PC-3 (cell line): Measurements from ENCODE around the gene MRM2. TPM values are rescaled to one million over a fixed set of nuclear protein-coding genes. Genes with fewer than 3 reads are reported as not detected.

Experiments used
- ATAC-seq: fragments of 200-7000 bp; cut with Tn5 transposase; 2 replicates; pipeline ENCODE4 v1.9.1; 2020; ENCODE audit warnings: mild to moderate bottlenecking, moderate library complexity
- BruUV-seq: library from RNA; stranded (reverse); fragments of 400-500 nt; replicated peaks from 2 replicates; lab custom pipeline; 2021; lab: Mats Ljungman, UMichigan
- CTCF ChIA-PET: fragments of 300-600 bp; sonication (Branson Sonifier 250); formaldehyde crosslinking; loops from one replicate; lab custom pipeline; 2022; ENCODE audit warnings: antibody characterized with exemption; lab: Charles Lee
- POLR2A ChIA-PET: fragments of 300-600 bp; sonication (Branson Sonifier 250); formaldehyde crosslinking; loops from one replicate; lab custom pipeline; 2022; ENCODE audit warnings: antibody characterized with exemption; ENCODE audit not compliant: unreplicated experiment; lab: Charles Lee
- DNase-seq: peaks from one replicate; pipeline ENCODE4 v3.0.0-alpha.2; 2015
- H2AFZ ChIP-seq: fragments of 300-600 bp; sonication (generic); 2 replicates; pipeline ENCODE4 v1.6.0; 2016; ENCODE audit warnings: antibody characterized with exemption, low read length
- H3F3A ChIP-seq: fragments of 300-600 bp; sonication (generic); one replicate; pipeline ENCODE4 v1.6.0; 2017; ENCODE audit warnings: antibody characterized with exemption, low read length, control low read depth, mild to moderate bottlenecking; ENCODE audit not compliant: unreplicated experiment
- H3K27ac ChIP-seq: fragments of 300-600 bp; sonication (generic); 2 replicates; pipeline ENCODE4 v1.5.1; 2016; ENCODE audit warnings: mild to moderate bottlenecking, low read length
- H3K27me3 ChIP-seq: fragments of 300-600 bp; sonication (generic); 2 replicates; pipeline ENCODE4 v1.6.1; 2016; ENCODE audit warnings: low read length, mixed read lengths
- H3K36me3 ChIP-seq: fragments of 300-600 bp; sonication (generic); 2 replicates; pipeline ENCODE4 v1.6.1; 2016; ENCODE audit warnings: low read depth, mixed run types, low read length, mixed read lengths
- H3K4me1 ChIP-seq: fragments of 300-600 bp; sonication (generic); 2 replicates; pipeline ENCODE4 v1.5.1; 2016; ENCODE audit warnings: low read length; ENCODE audit not compliant: insufficient read depth
- H3K4me2 ChIP-seq: fragments of 300-600 bp; sonication (generic); 2 replicates; pipeline ENCODE4 v1.6.0; 2016; ENCODE audit warnings: low read length
- H3K4me3 ChIP-seq: fragments of 300-600 bp; sonication (generic); 2 replicates; pipeline ENCODE4 v1.5.1; 2016; ENCODE audit warnings: mild to moderate bottlenecking, low read length, mixed read lengths
- H3K79me2 ChIP-seq: fragments of 300-600 bp; sonication (generic); 2 replicates; pipeline ENCODE4 v1.6.1; 2017; ENCODE audit warnings: low read length, mixed read lengths
- H3K9ac ChIP-seq: fragments of 300-600 bp; sonication (generic); 2 replicates; pipeline ENCODE4 v1.6.0; 2016; ENCODE audit warnings: mild to moderate bottlenecking, low read length
- H3K9me2 ChIP-seq: fragments of 300-600 bp; sonication (generic); replicated peaks from 2 replicates; pipeline ENCODE4 v1.6.1; 2016; ENCODE audit warnings: mixed run types, low read length, mixed read lengths
- H3K9me3 ChIP-seq: fragments of 300-600 bp; sonication (generic); 2 replicates; pipeline ENCODE4 v1.6.1; 2016; ENCODE audit warnings: low read length, mixed read lengths
- H4K20me1 ChIP-seq: fragments of 300-600 bp; sonication (generic); 2 replicates; pipeline ENCODE4 v1.6.1; 2016; ENCODE audit warnings: low read length, mixed read lengths
- CTCF ChIP-seq: fragments of 300-600 bp; sonication (generic); conservative IDR thresholded peaks from 2 replicates; pipeline ENCODE4 v1.5.1; 2017; ENCODE audit warnings: antibody characterized with exemption, low read depth, mild to moderate bottlenecking, low read length
- EZH2 ChIP-seq: fragments of 300-600 bp; sonication (generic); IDR thresholded peaks from one replicate; pipeline ENCODE4 v1.6.1; 2017; ENCODE audit warnings: antibody characterized with exemption, mild to moderate bottlenecking, low read length; ENCODE audit not compliant: unreplicated experiment
- EZH2phosphoT487 ChIP-seq: fragments of 300-600 bp; sonication (generic); IDR thresholded peaks from 2 replicates; pipeline ENCODE4 v1.6.1; 2018; ENCODE audit warnings: mild to moderate bottlenecking, antibody characterized with exemption, low read length, borderline replicate concordance
- intact Hi-C: fragments of 100-400 bp; cut with micrococcal nuclease; formaldehyde crosslinking; loops from 2 replicates; pipeline ENCODE4 v1.9.0; 2023
- total RNA-seq: library from RNA; depleted of rRNA; stranded (reverse); fragments of >200 nt; gene quantifications from 2 replicates; pipeline ENCODE4 v1.2.3, GENCODE V29; 2014

MRM2 gene
- total RNA-seq, 1 experiment from 2014 or later, result 42.6 TPM

- no peak overlapping the region for H3K4me2 ChIP-seq
- H3K4me1 ChIP-seq, result no peaks in the 10 kb centered on the region
- H3K9ac ChIP-seq, result no peak overlapping the region
- ChIA-PET CTCF (no interaction called here), POLR2A (interaction anchor here (0.7 kb wide), 1 partner anchor 72 kb away, joined by 4 read pairs; no protein-coding TSS in a partner anchor)
- BruUV-seq, result no TSS peak
- no peak overlapping the region for H2AFZ ChIP-seq
- intact Hi-C loops, result no loop called here
- peaks cover 14% of the 10 kb centered on the region for H3K36me3 ChIP-seq
- no peaks in the 10 kb centered on the region for H3K9me2 ChIP-seq
- no peaks in the 10 kb centered on the region for H3K79me2 ChIP-seq
- no peak for ATAC-seq
- H3K27ac ChIP-seq, result no peak overlapping the region
- H3K4me3 ChIP-seq, result no peak overlapping the region
- no peaks in the 10 kb centered on the region for H3F3A ChIP-seq
- H3K9me3 ChIP-seq, result no peaks in the 10 kb centered on the region
- TF ChIP-seq EZH2phosphoT487, result no peak
- TF ChIP-seq EZH2, result no peak
- TF ChIP-seq CTCF, result no peak
- no peaks in the 10 kb centered on the region for H3K27me3 ChIP-seq
- no peaks in the 10 kb centered on the region for H4K20me1 ChIP-seq
- no peak for DNase-seq
These were observed 43.8 kb downstream of the MRM2 start for GRCh38 chr7:2198206-2198605.

GRCh38 chr7:2197436-2198155, 44.4 kb downstream of the MRM2 start:
- Histone ChIP-seq H3K9me2 (no peaks in the 10 kb centered on the region), H3K9me3 (no peaks in the 10 kb centered on the region), H2AFZ (no peak overlapping the region), H3K4me2 (no peak overlapping the region), H4K20me1 (no peaks in the 10 kb centered on the region), H3K36me3 (peaks cover 16% of the 10 kb centered on the region), H3F3A (no peaks in the 10 kb centered on the region), H3K4me1 (no peaks in the 10 kb centered on the region), H3K9ac (no peak overlapping the region), H3K27me3 (no peaks in the 10 kb centered on the region), H3K27ac (no peak overlapping the region), H3K79me2 (no peaks in the 10 kb centered on the region), H3K4me3 (no peak overlapping the region)
- ATAC-seq (no peak), DNase-seq (no peak)
- ChIA-PET CTCF (no interaction called here), POLR2A (no interaction called here)
- BruUV-seq, result no TSS peak
- TF ChIP-seq EZH2phosphoT487, result no peak
- TF ChIP-seq CTCF, result no peak
- no peak for TF ChIP-seq EZH2
- intact Hi-C loops, result no loop called here
